Measurements from ENCODE around the gene RASAL3.
A peak's percentile ranks its signal among the peaks of the same experiment; 100 is the strongest.
"Not testable (repeated sequence)": the region's sequence is repeated elsewhere in the genome, so short reads cannot be mapped to it uniquely, and the experiment has no call there.

RASAL3 gene

GRCh38 chr19:15422296-15423075, 41.9 kb downstream of the RASAL3 start:
- H3K4me2 ChIP-seq: peak overlapping the region; percentile 63
- no peaks in the 10 kb centered on the region for H3K27me3 ChIP-seq
- H3K9ac ChIP-seq: peak overlapping the region; percentile 25; the same call in 1 of the 2 replicates
- H3K4me3 ChIP-seq: no peak overlapping the region
- peaks cover 26% of the 10 kb centered on the region for H3K9me3 ChIP-seq
- H4K20me1 ChIP-seq: peaks cover 58% of the 10 kb centered on the region
- H3K36me3 ChIP-seq: peaks cover 73% of the 10 kb centered on the region
- H3K27ac ChIP-seq: peak overlapping the region; percentile 70
- H3K4me1 ChIP-seq: peaks cover 29% of the 10 kb centered on the region
- no peak for TF ChIP-seq Cebpa-rat (IDR thresholded peaks at IDR 0.05)

GRCh38 chr19:15421721-15422260, 42.6 kb downstream of the RASAL3 start:
- Histone ChIP-seq H3K27ac (peak overlapping the region; percentile 70; the same call in 1 of the 2 replicates), H3K9ac (peak overlapping the region; percentile 25; the same call in 1 of the 2 replicates), H3K4me3 (no peak overlapping the region), H3K4me2 (peak overlapping the region; percentile 63), H3K27me3 (no peaks in the 10 kb centered on the region), H3K4me1 (peaks cover 36% of the 10 kb centered on the region), H3K36me3 (peaks cover 66% of the 10 kb centered on the region), H3K9me3 (peaks cover 26% of the 10 kb centered on the region), H4K20me1 (peaks cover 58% of the 10 kb centered on the region)
- no peak for TF ChIP-seq Cebpa-rat (IDR thresholded peaks at IDR 0.05)

GRCh38 chr19:15421136-15421695, 43.1 kb downstream of the RASAL3 start:
- Histone ChIP-seq H3K36me3 (peaks cover 66% of the 10 kb centered on the region), H3K9ac (peak overlapping the region; percentile 25; the same call in 1 of the 2 replicates), H3K27ac (peak overlapping the region; percentile 70; the same call in 1 of the 2 replicates), H3K4me2 (no peak overlapping the region), H3K4me1 (peaks cover 41% of the 10 kb centered on the region), H3K9me3 (peaks cover 26% of the 10 kb centered on the region), H3K27me3 (no peaks in the 10 kb centered on the region), H3K4me3 (no peak overlapping the region), H4K20me1 (peaks cover 58% of the 10 kb centered on the region)
- no peak for TF ChIP-seq Cebpa-rat (IDR thresholded peaks at IDR 0.05)

DNA sequence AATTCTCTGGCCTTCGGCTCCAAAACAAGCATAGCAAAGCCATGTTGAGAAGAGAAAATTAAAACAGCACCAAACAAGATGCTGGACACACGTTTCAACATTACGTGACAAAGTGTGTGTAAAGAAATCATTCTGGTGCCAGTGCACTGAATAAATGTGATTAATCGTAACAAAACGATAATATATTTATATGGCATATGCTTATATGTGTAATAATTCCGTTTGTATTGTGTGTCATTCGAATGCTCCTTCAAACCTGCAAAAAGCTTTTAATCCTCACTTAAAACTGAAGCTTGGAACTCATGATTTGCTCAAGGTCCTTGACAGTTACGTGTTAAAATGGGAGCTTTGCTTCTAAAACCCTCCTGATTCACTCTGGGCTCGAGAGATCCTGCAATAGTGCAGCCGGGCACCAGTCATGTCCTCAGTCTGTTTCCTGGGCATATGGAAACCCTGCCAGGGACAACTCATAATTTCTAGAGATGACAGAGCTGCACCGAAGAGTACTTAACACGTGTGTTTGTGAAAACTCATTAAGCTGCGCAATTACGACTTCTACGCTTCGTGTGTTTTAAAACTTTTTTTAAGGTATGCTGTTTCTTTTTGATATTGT, 44.8 kb downstream of the RASAL3 start:
- H3K27ac ChIP-seq: no peak overlapping the region
- peaks cover 62% of the 10 kb centered on the region for H4K20me1 ChIP-seq
- peaks cover 57% of the 10 kb centered on the region for H3K4me1 ChIP-seq
- peak overlapping the region; percentile 46 for H3K4me2 ChIP-seq
- no peak overlapping the region for H3K9ac ChIP-seq
- no peak overlapping the region for H3K4me3 ChIP-seq
- H3K27me3 ChIP-seq: no peaks in the 10 kb centered on the region
- peaks cover 68% of the 10 kb centered on the region for H3K36me3 ChIP-seq
- no peak for TF ChIP-seq Cebpa-rat (IDR thresholded peaks at IDR 0.05)
- peaks cover 17% of the 10 kb centered on the region for H3K9me3 ChIP-seq

GRCh38 chr19:15418579-15419412, 45.5 kb downstream of the RASAL3 start, which contains the start of gene AKAP8L:
Gene AKAP8L (minus strand): TSS chr19:15418988. CDS start chr19:15418923, 65 bp downstream.
- H3K27ac ChIP-seq: peak within 1 kb of the TSS; percentile 97

GRCh38 chr19:15418231-15418578, 46.1 kb downstream of the RASAL3 start:
- Histone ChIP-seq H3K27me3 (no peaks in the 10 kb centered on the region), H4K20me1 (peaks cover 69% of the 10 kb centered on the region), H3K9me3 (peaks cover 4% of the 10 kb centered on the region), H3K9ac (peak overlapping the region; percentile 96), H3K27ac (peak overlapping the region; percentile 97), H3K36me3 (peaks cover 63% of the 10 kb centered on the region), H3K4me1 (peaks cover 69% of the 10 kb centered on the region), H3K4me2 (peak overlapping the region; percentile 98), H3K4me3 (peak overlapping the region; percentile 95)
- no peak for TF ChIP-seq Cebpa-rat (IDR thresholded peaks at IDR 0.05)

More at GRCh38 chr19:15418579-15419412, 45.5 kb downstream of the RASAL3 start, which contains the start of gene AKAP8L:
- peak within 1 kb of the TSS; percentile 98 for H3K4me2 ChIP-seq
- peaks cover 64% of the 10 kb centered on the region for H3K36me3 ChIP-seq
- peak within 1 kb of the TSS; percentile 96 for H3K9ac ChIP-seq
- peak within 1 kb of the TSS; percentile 95 for H3K4me3 ChIP-seq
- TF ChIP-seq Cebpa-rat (IDR thresholded peaks at IDR 0.05): no peak
- H3K9me3 ChIP-seq: peaks cover 10% of the 10 kb centered on the region
- no peaks in the 10 kb centered on the region for H3K27me3 ChIP-seq
- peaks cover 65% of the 10 kb centered on the region for H3K4me1 ChIP-seq
- peaks cover 67% of the 10 kb centered on the region for H4K20me1 ChIP-seq

GRCh38 chr19:15417699-15418098, 46.6 kb downstream of the RASAL3 start:
- Histone ChIP-seq H3K4me2 (peak overlapping the region; percentile 98), H3K4me3 (peak overlapping the region; percentile 95), H4K20me1 (peaks cover 69% of the 10 kb centered on the region), H3K9me3 (no peaks in the 10 kb centered on the region), H3K9ac (peak overlapping the region; percentile 96), H3K27me3 (no peaks in the 10 kb centered on the region), H3K4me1 (peaks cover 69% of the 10 kb centered on the region), H3K36me3 (peaks cover 63% of the 10 kb centered on the region), H3K27ac (peak overlapping the region; percentile 97)
- no peak for TF ChIP-seq Cebpa-rat (IDR thresholded peaks at IDR 0.05)

DNA sequence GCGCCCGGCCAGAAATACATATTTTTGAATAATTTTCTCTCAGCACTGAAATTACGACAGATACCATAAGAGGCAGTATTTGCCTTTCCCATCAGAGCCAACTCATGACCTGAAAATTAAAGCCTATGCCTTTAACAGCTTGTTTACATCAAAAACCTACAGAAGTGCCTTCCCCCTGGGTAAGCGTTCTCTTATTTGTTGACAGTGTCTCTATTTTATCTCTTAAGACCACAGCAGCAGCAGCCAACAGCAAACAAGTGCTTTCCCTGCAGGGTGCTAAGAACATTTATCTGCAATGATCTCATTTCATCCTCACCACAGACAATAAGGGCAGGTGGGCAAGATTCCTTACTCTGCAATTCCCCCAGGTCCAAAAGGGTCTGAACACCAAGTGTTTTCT, 51.5 kb downstream of the RASAL3 start:
- Histone ChIP-seq H3K36me3 (peaks cover 84% of the 10 kb centered on the region), H3K4me1 (peaks cover 81% of the 10 kb centered on the region), H3K4me2 (peak overlapping the region; percentile 20), H3K27me3 (no peaks in the 10 kb centered on the region), H3K27ac (no peak overlapping the region), H3K4me3 (no peak overlapping the region), H3K9me3 (no peaks in the 10 kb centered on the region), H4K20me1 (peaks cover 100% of the 10 kb centered on the region), H3K9ac (no peak overlapping the region)
- TF ChIP-seq Cebpa-rat (IDR thresholded peaks at IDR 0.05): no peak

GRCh38 chr19:15411351-15411750, 53.0 kb downstream of the RASAL3 start:
- not testable (repeated sequence) for H3K4me3 ChIP-seq, H3K9me3 ChIP-seq, H3K27me3 ChIP-seq, H3K27ac ChIP-seq, H3K9ac ChIP-seq, H3K4me2 ChIP-seq
- peaks cover 89% of the 10 kb centered on the region for H3K36me3 ChIP-seq
- peaks cover 100% of the 10 kb centered on the region for H4K20me1 ChIP-seq
- peaks cover 74% of the 10 kb centered on the region for H3K4me1 ChIP-seq

Measured in BLaER1 (cell line).